ENCODE data around the gene KCNK7.

GRCh38 chr11:65610404-65610803 lies 14.8 kb upstream of the KCNK7 start:
- TF ChIP-seq POLR2AphosphoS5 (IDR thresholded peaks at IDR 0.05; ENCODE audit: insufficient read depth, low read depth, low read length) (no peak), CTCF (IDR thresholded peaks at IDR 0.05; ENCODE audit: extremely low read depth in 1 of 2, insufficient read depth in 1 of 2, low read depth in 1 of 2, low read length in 2 of 2) (no peak), EZH2 (IDR thresholded peaks at IDR 0.05; ENCODE audit: borderline replicate concordance, low read depth, low read length, severe bottlenecking) (no peak)

All from endothelial cell of umbilical vein (primary cell).